ENCODE results near the gene KRTAP10-3.

Gene KRTAP10-3

DNA sequence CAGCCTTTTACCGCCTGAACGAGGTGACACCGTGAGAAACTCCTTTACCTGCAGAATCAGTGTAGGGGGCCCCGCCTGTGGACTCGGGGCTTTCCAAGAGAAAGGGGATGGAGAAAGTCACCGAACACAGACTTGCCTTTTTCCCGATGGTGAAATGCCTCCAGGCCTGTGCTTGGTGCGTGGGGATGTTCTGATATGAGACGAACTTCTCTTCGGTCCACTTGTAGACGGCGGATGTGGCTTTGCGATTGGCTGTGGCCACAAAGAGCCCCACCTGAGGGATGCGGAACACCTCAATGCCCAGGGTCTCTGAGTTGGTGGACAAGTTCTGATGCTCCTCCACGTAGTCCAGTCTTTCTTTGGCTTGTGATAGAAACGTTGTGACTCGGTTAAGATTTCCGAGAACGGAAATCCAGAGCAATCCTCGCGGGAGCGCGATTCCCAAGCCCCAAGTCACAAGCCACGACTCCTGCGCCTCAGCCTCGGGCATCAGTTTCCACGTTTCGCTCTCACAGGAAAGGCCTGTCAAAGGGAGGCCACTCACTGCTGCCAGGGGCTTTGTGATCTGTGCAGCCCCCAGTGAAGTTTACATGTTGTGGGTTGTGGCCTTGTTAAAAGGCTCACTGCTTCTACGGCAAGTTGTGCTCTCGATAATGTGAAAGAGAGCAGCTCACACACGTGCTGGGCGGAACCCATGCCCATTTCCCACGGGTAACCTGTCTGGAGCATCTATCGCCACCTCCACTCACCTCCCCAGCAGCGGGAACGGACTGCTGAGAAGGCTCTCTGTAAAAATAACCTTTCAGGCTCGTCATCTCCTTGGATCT is 31.2 kb downstream of the KRTAP10-3 start:
- no peak for FAIRE-seq

DNA sequence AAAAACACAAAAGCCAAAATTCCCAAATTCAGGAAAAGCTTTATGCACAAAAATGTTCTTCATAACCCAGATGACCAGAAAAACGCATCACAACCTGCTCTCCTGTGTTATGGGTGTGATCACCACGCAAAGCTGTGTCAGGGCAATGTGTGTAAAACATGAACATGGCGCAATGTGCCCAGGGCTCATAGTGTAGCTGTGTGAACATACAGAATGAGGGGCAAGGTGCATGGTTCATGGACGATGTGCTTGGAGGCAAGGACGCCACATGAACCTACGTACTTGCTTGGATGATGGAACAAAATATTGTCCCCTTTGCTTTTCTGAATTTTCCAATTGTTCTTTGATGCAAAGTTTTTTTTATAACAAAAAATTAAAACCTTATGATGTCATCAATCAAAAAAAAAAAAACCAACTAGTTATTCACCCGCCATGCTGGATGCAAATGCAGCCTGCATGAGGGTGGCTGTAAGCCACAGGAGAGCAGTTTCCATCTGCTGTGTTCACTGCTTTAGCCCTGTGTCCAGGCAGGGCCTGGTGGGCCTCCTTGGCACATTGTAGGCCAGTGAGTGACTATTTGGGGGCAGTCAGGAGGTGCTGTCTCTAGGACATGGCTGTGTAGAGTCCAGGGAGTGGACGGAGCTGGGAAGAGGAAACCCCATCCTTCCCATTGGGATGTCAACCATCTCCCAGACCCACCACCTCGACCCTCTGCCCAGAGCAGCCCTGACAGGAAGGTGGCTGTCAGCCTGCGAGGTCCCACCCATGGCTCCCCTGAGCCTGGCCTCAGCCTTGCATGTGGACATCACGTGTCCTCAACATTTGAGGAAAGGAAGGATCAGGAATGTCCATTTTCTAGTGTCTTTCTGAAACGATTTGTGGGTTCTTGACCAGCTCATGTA is 32.2 kb downstream of the KRTAP10-3 start:
- no peak for FAIRE-seq

DNA sequence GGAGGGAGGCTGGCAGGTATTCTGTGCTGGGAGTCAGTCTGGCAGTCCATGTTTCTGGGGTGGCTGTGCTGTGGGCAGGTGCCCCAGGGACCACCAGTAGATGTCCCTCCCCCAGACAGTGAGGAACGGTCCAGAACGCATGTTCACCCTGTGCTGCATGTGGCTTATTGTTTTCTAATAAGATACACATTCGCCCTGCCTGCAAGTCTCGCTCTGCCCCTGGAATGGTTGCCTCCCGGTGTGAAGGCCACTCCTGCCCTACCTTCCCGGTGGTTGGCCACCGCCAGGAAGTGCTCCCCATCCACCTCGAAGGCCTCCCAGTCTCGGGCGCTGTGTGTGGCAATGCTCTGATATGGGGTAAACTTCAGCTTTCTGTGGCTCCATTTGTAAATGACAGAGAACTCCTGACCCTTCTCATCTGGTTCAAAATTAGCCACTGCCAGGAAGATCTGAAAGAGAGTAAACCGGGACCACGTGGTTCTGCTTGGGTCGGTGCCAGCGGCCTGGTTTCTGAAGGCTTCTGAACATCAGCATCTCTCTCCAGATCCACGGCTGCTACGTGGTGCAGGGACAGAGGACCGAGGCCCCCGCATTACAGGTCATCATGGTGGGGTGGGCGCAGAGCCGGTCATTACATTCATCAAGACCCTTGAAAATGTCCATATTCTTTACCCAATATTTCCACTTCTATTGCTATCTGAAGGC is 33.1 kb downstream of the KRTAP10-3 start:
- no peak for FAIRE-seq

- no peak for FAIRE-seq
Observed at GRCh38 chr21:44524414-44525371, 33.9 kb downstream of the KRTAP10-3 start.

- FAIRE-seq = no peak
Observed at GRCh38 chr21:44523567-44524413, 34.8 kb downstream of the KRTAP10-3 start.

DNA sequence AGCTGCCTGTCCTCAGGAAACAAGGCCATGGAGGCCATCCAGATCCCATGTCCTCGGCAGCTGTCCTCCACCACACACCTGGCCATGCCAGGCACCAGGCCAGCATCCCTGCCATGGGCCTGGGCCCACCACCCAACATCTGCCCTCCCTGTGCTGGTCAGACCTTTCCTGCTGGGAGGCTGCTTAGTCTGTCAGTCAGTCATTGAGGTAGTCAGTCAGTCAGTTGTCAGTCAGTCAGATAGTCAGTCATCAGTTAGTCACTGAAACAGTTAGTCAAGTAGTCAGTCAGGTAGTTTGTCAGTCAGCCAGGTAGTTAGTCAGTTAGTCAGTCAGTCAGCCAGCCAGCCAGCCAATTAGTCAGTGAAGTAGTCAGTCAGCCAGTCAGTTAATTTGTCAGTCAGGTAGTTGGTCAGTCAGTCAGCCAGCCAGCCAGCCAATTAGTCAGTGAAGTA is 35.8 kb downstream of the KRTAP10-3 start:
- no peak for FAIRE-seq

DNA sequence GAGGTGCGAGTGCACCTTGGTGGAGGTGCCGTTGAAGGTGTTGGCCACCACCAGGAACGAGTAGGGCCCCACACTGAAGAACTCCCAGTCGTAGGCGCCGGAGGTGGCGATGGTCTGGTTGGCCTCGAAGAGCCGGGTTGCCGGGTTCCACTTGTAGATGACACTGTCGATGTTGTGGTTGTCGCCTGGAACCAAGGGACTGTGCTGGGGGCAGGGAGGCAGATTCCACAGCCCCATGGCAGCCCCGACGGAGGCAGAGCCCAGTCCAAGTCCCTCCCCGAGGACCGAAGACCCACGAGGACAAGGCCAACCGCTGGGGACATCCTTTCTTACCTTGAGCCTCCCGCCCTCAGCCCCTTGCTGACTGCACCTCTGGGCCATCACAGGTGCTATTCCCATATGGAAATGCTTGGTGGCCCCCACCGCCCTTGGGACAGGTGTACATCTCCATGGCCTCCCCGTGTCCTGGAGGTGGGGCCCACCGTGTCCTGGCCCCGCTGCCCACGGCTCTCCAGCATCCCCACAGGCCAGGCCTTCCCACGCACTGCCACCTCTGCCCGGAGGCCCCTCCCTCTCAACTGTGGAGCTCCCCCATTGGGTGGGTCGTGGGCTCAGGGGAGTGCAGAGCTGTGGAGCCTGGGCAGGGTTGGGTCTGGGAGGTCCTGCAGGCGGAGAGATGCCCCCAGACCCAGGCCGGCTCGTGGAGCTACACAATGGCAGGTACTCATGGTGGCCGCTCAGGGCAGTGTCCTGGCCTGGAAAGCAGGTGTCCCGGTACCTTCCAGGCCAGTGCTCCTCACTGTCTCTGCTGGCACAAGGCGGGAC is 36.5 kb downstream of the KRTAP10-3 start:
- FAIRE-seq = no peak

GRCh38 chr21:44521301-44521927 is 37.2 kb downstream of the KRTAP10-3 start:
- FAIRE-seq = no peak

DNA sequence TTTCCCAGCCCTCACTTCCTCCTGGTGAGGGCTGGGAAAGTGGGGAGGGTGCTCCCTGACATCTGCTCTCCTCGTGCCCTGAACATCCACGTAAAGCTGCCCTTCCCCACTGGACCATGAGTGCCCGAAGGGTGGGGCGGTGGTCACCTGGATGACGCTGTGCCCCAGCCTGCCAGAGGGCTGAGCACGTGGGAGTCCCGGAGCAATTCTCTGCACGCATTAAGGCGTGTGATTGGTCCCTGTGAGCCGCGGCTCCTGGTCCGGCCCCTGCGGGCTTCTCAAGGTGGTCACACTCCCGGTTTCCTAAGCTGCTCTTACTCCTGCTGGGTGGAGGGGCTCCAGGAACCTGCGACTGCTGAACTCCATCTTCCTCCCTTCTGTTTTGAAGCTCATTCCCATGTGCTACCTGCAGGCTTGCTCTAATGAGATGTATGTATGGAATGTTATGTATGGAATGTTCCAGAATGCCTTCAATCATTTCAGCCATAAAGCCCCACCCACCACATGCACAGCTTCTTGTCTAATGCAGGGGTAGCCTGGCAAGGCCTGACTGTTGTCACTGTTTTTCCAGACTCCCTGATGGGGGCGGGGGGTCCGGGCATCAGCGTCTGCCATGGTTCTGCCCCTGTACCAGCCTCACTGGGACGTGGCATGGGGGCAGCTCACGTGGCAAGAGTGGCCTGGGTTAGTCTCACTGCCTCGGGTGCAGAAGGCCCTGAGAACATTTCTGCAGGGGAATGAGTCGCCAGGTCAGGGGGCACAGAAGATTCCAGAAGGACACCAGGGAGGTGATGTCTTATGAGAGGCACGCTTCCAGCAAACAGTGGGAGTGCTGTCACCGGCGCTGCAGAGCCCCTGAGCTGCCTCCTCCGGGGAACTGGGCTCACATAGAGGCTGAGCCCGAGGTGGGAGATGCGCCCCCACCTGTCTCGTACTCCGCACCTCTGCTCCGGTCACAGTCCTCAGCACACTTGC is 38.0 kb downstream of the KRTAP10-3 start:
- FAIRE-seq = no peak

- no peak for FAIRE-seq
Observed at GRCh38 chr21:44519346-44520325, 39.0 kb downstream of the KRTAP10-3 start.

GRCh38 chr21:44518686-44519085 is 39.9 kb downstream of the KRTAP10-3 start:
- no peak for FAIRE-seq

- no peak for FAIRE-seq
Observed at GRCh38 chr21:44517175-44517899, 41.3 kb downstream of the KRTAP10-3 start.

DNA sequence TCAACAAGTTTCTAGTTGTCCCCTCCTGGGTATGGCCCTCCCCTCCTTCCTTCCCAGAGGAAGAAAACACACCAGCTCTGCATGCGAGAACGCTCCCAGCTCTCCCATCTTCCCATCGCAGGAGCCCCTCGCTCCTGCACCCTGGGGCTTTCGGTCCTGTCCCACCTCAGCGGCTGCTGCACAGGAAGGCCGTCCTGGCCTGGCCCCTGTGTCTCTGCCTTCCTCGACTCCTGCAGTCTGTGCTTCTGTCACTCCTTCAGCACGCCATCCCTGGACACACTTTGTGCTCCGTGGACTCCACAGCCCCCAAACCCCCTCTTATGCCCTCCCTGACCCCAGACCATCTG is 41.8 kb downstream of the KRTAP10-3 start:
- no peak for FAIRE-seq

- FAIRE-seq = no peak
Observed at GRCh38 chr21:44516342-44516741, 42.3 kb downstream of the KRTAP10-3 start.

GRCh38 chr21:44515359-44516165 is 43.0 kb downstream of the KRTAP10-3 start:
- no peak for FAIRE-seq

All from A204.1 (cell line).